Pancreas (tissue), 10 donors: ENCODE results near the gene ZNF723. TPM values are rescaled to one million over a fixed set of nuclear protein-coding genes. Genes with fewer than 3 reads are reported as not detected.

Experiments used
- ATAC-seq, 4 donors: fragments of 200-7000 bp; cut with Tn5 transposase; one replicate each; pipeline versions ENCODE4 v1.8.0 to v1.9.1; 2020; ENCODE audit warnings: mild to moderate bottlenecking in 4 of 4, moderate library complexity in 4 of 4
- DNase-seq, 6 donors: peaks; one replicate each; pipeline ENCODE4 v3.0.0-alpha.2; 2020
- FAIRE-seq: peaks from 2 replicates; lab custom pipeline; 2012; peaks lifted over from hg19 to GRCh38; lab: Jason Lieb, UNC
- H3K27ac ChIP-seq, 4 donors: fragments of 200-600 bp; sonication (generic); 1 replicate in 3 of 4; 2 replicates in 1 of 4; pipeline versions ENCODE4 v1.5.0 to v1.8.0; 2020
- H3K27me3 ChIP-seq, 4 donors: fragments of 200-600 bp; one replicate each; pipeline ENCODE4 v1.8.0; 2021
- H3K36me3 ChIP-seq, 3 donors: fragments of 200-600 bp; sonication (generic) in 1 of 3; one replicate each; pipeline versions ENCODE4 v1.5.0 to v1.8.0; 2020 to 2021
- H3K4me1 ChIP-seq, 3 donors: fragments of 200-600 bp; one replicate each; pipeline ENCODE4 v1.8.0; 2021
- H3K4me3 ChIP-seq, 4 donors: fragments of 200-600 bp; sonication (generic) in 2 of 4; one replicate each; pipeline versions ENCODE4 v1.5.0 to v1.8.0; 2020 to 2021
- H3K9me3 ChIP-seq, 4 donors: fragments of 200-600 bp; one replicate each; pipeline ENCODE4 v1.8.0; 2021
- WGBS, 2 donors: extraction: QIAGEN DNeasy Blood & Tissue Kit; methylation state at CpG; one replicate each; pipeline ENCODE4 v1.1.7; 2013; 5-methylcytosine and 5-hydroxymethylcytosine counted together
- intact Hi-C, 3 donors: fragments of 100-400 bp; cut with DNase I; formaldehyde crosslinking; loops; one replicate each; pipeline versions ENCODE4 v1.11.1 to v1.14.2; 2022
- polyA plus RNA-seq, 2 donors: library from polyadenylated mRNA; stranded (reverse); fragments of 200-250 nt; gene quantifications; one replicate each; pipeline ENCODE4 v1.2.3, GENCODE V29; 2013
- total RNA-seq, 6 donors: library from RNA; stranded (reverse); fragmentation: NEBNext Ultra II Directional in 4 of 6; extraction: Animal tissue kit (Norgen Biotek cat#: 25700) in 4 of 6; gene quantifications; one replicate each; pipeline versions ENCODE4 v1.2.1 to v1.2.4, GENCODE V29; 2021 to 2023
- TF ChIP-seq, protein P1 (sequence below), 4 donors: fragments of 200-600 bp; sonication (generic) in 3 of 4; IDR thresholded peaks; one replicate each; pipeline versions ENCODE4 v1.5.0 to v1.8.0; 2021; ENCODE audit warnings: antibody characterized with exemption in 4 of 4
- donor health status: healthy with polysubstance abuse.
- donor health status: DM: no; HTN: no; CAD: no; lungs with moderate emphysema.
- donor health status: DM: no; HTN: no; CAD: no.
- donor health status: control.
- donor health status: control.
- donor health status: Bipolar disorder and iron deficiency.
- donor health status: DM: yes; HTN: yes; CAD: no.
- donor health status: DM: no; HTN: no; CAD: no.
- donor health status: DM: no; HTN: no; CAD: no.
- donor health status: DM: yes; HTN: yes; CAD: no.

Gene ZNF723
- total and polyA plus RNA-seq, 8 donors = not detected

GRCh38 chr19:22893855-22894270, 61.8 kb downstream of the ZNF723 start:
- intact Hi-C loops = no loop called here
- no peak for ATAC-seq
- TF ChIP-seq, protein P1, sequence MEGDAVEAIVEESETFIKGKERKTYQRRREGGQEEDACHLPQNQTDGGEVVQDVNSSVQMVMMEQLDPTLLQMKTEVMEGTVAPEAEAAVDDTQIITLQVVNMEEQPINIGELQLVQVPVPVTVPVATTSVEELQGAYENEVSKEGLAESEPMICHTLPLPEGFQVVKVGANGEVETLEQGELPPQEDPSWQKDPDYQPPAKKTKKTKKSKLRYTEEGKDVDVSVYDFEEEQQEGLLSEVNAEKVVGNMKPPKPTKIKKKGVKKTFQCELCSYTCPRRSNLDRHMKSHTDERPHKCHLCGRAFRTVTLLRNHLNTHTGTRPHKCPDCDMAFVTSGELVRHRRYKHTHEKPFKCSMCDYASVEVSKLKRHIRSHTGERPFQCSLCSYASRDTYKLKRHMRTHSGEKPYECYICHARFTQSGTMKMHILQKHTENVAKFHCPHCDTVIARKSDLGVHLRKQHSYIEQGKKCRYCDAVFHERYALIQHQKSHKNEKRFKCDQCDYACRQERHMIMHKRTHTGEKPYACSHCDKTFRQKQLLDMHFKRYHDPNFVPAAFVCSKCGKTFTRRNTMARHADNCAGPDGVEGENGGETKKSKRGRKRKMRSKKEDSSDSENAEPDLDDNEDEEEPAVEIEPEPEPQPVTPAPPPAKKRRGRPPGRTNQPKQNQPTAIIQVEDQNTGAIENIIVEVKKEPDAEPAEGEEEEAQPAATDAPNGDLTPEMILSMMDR (IDR thresholded peaks at IDR 0.05) = no peak
- no peaks in the 10 kb centered on the region for H3K9me3 ChIP-seq
- H3K36me3 ChIP-seq = no peaks in the 10 kb centered on the region
- no peaks in the 10 kb centered on the region for H3K4me1 ChIP-seq
- no peak overlapping the region for H3K27ac ChIP-seq
- DNase-seq = peak in 1 of 6 donors; percentile 32
- no peak for FAIRE-seq
- H3K4me3 ChIP-seq = no peak overlapping the region
- 76 to 81% methylated on average over 31 to 35 of the region's 35 CpGs for WGBS, 2 donors
- H3K27me3 ChIP-seq = no peaks in the 10 kb centered on the region

DNA sequence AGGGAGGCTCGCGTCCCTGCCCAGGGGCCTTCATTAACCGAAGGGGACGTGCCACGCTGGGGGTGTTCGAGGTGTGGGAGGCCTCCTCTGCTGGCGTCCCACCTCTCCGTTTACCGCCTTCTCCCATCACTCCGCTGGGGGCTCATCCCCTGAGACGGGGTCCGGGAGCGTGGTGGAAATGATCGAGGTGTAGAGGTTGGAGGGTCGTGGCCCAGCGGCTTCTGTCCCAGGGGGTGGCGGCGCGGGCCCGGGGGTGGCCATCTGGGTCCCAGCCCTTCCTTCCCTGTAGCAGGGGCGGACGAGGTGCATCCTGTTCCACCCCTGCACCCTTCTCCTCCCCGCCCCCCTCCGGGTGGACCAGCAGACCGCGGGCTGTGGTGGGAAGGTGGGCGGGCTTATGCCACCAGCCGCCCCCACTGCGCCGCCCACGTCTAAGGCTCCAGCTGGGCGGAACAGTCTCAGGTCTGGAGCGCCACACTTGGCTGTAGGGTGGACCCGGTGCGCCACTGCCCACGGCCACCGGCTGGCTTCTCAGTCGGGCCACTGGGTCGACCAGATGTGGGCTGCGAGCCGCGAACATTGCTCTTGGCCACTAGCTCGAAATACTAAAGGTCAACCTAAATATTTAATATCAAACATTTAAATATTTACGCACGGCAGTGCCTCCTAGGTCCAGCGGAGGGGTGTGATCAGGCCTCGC, 69.5 kb downstream of the ZNF723 start:
- FAIRE-seq = no peak
- H3K4me3 ChIP-seq = no peak overlapping the region
- no peaks in the 10 kb centered on the region for H3K27me3 ChIP-seq
- WGBS, 2 donors = 92 to 95% methylated on average over 45 to 47 of the region's 47 CpGs
- no peaks in the 10 kb centered on the region for H3K4me1 ChIP-seq
- no peak for ATAC-seq
- H3K36me3 ChIP-seq = no peaks in the 10 kb centered on the region
- H3K27ac ChIP-seq = no peak overlapping the region
- TF ChIP-seq, protein P1 (IDR thresholded peaks at IDR 0.05) = no peak
- H3K9me3 ChIP-seq = no peaks in the 10 kb centered on the region
- intact Hi-C loops = no loop called here
- DNase-seq = peak in 1 of 6 donors; percentile 55

Other genes starting within 250 kb of the ZNF723 start
- gene ZNF492, start 198.0 kb upstream of the ZNF723 start, total RNA-seq = under 1 TPM in 4 of 6 donors, not detected in 2; 0.06 to 0.31 (median 0.14) TPM
- gene ZNF492, start 198.0 kb upstream of the ZNF723 start, polyA plus RNA-seq = under 1 TPM in 1 of 2 donors, not detected in 1; 0.05 TPM
- under 1 TPM in 1 of 6 donors, not detected in 5; 0.06 TPM for gene ZNF99, start 48.1 kb upstream of the ZNF723 start, total RNA-seq
- gene ZNF99, start 48.1 kb upstream of the ZNF723 start, polyA plus RNA-seq = not detected
- gene ZNF728, start 170.9 kb downstream of the ZNF723 start, total RNA-seq = under 1 TPM; 0.18 to 0.44 (median 0.23) TPM
- not detected for gene ZNF728, start 170.9 kb downstream of the ZNF723 start, polyA plus RNA-seq